ENCODE results near the gene NMUR1.
A peak's percentile ranks its signal among the peaks of the same experiment; 100 is the strongest.
"Not testable (repeated sequence)": the region's sequence is repeated elsewhere in the genome, so short reads cannot be mapped to it uniquely, and the experiment has no call there.

NMUR1 gene, protein sequence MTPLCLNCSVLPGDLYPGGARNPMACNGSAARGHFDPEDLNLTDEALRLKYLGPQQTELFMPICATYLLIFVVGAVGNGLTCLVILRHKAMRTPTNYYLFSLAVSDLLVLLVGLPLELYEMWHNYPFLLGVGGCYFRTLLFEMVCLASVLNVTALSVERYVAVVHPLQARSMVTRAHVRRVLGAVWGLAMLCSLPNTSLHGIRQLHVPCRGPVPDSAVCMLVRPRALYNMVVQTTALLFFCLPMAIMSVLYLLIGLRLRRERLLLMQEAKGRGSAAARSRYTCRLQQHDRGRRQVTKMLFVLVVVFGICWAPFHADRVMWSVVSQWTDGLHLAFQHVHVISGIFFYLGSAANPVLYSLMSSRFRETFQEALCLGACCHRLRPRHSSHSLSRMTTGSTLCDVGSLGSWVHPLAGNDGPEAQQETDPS

DNA sequence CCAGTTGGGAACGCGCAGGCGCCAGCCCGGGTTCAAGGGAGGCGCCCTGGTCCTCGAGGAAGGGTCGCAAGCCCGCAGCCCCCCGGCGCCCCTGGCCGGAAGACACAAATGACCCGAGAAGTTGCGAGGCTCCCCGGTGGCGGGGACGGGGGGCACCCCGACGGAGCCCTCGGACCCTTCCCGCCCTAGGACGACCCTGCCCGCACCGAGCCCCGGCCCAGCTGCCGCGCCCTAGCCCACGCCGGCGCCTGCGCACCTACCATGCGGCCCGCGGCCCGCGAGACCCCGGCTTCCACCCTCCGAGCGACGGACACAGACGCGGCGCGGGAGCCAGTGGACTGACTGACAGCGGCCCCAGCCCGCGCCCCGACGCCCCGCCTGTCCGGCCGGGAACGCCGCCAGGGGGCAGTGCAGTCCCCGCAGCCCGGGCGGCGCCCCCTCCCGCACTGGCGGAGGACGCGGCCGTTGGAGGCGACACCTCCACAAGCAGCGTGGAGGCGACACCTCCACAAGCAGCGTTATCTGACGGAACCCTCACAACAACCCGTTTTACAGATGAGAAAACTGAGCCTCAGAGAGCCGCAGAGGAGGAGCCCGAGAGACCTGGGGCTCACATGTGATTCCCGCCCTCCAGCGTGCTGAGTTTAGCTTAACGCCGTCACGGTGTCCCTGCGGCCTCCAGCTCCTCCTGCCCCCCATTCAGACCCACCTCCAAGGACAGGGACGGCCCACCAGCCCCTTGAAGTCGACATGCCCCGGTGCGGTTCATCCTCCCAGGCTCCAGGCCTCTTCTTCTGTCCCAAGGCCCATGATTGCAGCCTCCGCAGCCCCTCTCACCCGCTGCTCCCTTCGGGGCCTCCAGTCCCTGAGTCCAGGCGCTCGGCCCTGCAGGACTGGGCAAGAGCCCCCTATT, at the start of gene NMUR1:
NMUR1 (minus strand) TSS at position 347 of the 913 bp plus-strand sequence; CDS start at position 263, 84 bp downstream.
- DNase-seq = peak; percentile 37

DNA sequence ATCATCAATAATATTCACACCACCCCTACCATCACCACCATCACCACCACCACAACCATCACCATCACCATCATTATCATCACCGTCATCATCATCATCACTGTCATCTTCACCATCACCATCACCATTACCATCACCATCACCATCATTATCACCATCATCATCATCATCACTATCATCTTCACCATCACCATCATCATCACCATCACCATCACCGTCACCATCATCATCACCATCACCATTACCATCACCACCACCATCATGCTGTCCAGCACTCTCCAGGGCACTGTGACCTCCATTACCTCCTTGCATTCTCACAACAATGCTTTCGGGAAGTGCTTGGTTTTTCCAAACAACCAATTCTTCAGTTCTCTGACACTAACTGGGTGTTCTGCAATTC, 49.3 kb upstream of the NMUR1 start:
- no peak for DNase-seq

DNA sequence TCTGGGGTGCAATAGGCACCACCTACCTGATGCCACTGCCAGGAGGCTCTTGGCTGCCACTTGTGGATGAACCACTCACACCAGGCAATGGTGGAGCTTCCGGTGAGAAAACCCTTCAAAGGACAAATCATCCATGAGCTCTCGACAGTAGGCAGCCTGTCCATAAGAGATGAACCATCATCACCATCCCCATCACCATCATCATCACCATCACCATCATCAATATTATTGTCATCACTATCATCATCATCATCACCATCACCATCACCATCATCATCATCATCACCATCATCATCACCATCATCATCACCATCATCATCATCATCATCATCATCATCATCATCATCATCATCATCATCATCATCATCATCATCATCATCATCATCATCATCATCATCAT, 48.4 kb upstream of the NMUR1 start:
- DNase-seq = not testable (repeated sequence)

DNA sequence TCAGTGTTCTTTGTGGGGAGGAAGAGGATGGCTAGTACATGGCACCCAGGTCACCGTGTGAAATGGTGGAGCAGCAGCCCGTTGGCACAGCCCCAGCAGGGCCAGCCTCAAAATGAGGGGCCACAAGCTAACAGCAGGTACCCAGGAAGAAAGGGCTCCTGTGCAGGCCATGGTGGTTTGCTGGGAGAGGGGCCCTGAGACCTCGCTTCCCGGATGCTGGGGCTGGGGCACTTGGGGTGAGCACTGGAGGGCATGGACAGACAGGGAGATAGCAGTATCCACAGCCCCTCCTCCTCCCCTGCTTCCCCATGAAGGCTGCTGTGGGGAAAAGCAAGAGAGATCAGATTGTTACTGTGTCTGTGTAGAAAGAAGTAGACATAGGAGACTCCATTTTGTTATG, 46.2 kb upstream of the NMUR1 start:
- no peak for DNase-seq

DNA sequence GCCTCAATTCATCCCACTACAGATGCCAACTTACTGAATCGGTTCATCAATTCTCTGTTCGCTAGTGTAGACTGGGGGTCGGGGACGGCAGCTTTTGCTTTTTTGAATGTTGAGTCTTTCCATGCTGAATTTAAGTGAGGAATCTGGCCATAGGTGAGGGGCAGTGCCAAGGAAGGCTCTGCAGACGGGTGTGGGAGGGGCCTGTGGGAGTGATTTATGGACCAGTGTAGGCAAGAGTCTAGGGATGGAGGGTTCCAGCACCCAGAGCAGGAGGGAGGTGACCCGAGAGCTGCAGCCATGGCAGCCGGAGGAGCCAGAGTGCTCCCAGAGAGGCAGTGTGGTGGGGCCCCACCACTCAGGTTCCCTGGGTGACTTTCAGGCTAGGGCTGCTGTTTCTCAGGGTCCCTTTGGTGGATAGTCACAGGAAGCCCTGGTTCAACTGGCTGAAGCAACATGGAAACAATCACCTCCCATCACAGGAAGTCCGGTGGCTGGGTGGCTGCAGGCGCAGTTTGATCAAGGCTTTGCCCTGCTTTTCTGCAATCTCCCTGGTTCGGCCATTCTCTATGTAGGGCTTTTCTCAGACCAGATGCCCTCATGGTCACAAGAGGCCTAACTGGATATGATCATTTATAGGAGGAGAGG, 45.5 kb upstream of the NMUR1 start:
- DNase-seq = no peak

DNA sequence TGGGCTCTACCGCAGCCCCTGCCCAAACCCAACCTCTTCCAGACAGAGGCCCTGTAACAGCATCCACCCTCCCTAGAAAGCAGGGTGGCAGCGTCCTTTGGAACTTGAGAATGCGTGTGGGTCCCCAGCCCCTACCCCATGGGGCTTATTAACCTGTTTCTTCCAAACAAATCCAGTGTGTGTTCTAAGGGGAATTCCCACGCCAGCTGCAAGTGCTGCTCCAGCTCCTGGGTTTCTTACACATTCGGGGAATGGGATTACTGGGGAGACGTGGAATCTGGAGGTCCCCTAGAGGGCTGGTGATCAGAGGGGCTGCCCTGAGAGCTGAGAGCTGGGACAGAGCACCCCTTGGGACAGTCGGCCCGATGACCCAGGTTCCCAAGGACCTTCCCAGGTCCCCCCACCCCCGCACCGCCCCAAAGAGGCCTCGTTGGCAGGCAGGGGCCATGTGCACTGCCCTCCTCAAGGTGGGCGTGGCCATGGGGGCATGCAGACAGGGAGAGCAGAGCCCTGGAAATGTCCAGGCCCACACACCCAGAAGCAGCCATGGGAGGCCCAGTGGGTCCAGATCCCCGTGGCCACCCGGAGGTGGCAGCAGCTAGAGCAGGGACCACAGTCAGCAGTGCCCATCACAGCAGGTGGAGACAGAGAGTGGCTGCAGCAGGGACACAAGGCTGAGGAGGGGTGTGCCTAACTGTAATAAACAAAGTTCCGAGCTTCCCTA, 43.6 kb upstream of the NMUR1 start:
- no peak for DNase-seq

DNA sequence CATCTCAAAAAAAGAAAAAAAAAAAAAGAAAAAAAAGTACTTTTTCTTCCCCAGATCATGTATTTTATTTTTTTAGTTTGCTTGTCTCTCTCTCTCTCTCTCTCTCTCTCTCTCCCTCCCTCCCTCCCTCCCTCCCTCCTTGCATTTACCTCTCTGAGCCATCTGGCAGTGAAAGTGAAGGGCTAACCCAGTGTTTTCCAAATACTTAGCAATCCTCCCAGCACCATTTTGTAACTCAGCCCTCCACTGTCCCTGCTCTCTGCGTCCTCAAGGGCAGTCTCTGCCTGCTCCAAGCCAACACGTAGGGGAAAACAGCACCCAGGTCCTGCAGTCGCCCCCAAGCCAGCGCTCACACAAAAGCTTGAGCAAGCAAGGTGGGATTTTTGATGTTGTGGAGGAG, 42.9 kb upstream of the NMUR1 start:
- DNase-seq = no peak

DNA sequence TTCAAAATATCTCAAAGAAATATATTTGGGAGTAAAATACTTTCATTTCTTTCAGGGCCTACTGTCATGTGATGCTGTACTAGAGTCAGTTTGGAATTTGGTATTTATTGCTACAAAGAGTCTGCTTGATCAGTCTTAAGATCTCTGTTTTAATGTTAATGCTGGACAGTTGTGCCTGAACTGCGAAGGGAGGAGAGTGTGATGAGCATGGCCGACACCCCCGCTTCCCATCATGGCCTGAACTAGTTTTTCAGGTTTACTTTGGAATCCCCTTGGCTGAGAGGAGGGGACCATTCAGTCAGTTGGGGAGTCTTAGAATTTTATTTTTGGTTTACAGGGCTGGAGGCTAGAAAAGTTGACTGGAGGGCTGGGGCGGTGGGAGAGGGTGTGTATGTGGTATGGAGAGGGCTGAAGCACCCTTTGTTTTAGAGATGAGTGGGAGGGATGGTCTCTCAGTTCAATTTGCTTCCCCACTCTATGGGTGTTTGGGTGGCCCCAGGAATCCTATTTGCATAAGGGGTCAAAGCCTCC, 41.5 kb upstream of the NMUR1 start:
- no peak for DNase-seq

DNA sequence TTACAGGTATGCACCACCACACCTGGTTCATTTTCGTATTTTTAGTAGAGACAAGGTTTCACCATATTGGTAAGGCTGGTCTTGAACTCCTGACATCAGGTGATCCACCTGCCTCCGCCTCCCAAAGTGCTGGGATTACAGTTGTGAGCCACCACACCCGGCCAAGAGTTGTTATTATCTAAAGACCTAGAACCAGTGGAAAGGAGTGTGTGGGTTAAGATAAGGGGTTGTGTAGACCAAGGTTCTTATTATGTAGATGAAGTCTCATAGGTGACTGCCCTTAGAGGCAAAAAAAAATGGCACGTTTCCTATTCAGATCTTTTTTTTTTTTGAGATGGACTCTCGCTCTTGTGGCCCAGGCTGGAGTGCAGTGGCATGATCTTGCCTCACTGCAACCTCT, 40.7 kb upstream of the NMUR1 start:
- not testable (repeated sequence) for DNase-seq

DNA sequence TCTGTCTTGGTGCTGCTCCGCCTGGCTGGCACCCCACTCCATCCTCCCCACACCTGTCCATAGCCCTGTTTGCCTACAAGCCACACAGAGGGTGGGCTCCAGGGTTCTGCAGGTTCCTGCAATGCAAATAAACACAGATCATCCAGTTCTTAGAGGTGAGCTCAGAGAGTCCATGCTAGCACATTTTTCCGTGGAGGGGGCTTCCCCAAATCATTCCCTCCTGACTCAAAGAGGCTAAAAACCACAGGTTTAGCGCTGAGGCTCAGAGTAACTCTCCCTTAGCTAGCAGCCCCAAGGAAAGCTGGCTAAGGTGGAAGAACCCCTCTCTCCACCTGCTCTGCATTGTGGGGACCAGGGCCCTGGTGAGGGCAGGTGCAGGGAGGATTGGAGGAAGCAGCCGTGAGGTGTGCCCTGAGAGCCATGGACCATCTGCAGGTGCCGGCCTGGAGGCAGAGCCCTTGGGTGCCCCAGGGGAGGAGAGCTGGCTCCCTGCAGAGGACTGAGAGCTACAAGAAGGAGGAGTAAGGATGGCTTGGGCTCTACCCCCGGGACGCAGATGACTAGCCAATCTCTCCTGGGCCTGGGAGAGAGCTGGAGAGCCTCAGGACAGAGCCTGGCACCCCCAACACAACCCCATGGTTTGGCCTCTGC, 38.7 kb upstream of the NMUR1 start:
- DNase-seq = no peak

DNA sequence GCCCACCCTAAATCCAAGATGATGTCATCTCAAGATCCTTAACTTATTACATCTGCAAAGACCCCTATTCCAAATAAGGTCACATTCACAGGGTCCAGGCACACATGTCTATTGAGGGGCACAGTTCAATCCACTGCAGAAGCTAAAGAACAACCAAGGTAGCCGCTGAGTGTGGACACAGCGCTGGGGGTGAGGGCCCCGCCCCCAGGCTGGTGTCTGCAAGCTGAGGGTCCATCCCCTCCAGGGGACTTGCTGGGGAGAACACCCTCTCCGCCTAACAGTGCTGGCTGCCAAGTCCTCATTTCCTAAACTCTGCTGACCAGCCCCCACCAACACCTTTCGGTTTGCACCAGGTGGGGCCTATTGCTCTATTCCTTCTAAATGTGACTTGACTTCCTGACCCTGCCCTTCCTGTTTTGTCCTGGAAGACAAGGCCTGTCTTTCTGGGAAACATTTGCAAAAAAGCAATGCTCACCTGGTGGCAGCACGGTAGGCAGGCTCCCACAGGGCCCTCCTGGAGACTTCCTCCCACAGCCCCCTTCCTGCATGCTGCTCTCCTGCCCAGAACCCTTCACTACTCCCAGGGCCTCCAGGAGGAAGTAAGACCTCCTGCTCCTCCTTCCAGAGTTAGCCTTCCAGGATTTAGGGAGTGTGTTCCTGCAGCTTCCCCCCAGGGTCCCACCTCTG, 38.0 kb upstream of the NMUR1 start:
- DNase-seq = no peak

DNA sequence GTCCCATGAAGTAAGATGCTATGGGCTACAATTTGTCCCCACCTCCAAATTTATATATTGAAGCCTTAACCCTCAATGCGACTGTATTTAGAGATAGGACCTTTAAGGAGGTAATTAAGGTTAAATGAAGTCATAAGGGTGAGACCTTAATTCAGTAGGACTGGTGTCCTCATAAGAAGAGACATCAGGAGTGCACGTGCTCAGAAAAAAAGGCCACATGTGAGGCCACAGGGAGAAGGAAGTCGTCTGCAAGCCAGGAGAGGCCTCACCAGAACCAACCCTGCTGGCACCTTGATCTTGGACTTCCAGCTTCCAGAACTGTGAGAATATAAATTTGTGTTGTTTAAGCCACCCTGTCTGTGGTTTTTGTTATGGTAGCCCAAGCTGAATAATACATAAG, 36.9 kb upstream of the NMUR1 start:
- no peak for DNase-seq

DNA sequence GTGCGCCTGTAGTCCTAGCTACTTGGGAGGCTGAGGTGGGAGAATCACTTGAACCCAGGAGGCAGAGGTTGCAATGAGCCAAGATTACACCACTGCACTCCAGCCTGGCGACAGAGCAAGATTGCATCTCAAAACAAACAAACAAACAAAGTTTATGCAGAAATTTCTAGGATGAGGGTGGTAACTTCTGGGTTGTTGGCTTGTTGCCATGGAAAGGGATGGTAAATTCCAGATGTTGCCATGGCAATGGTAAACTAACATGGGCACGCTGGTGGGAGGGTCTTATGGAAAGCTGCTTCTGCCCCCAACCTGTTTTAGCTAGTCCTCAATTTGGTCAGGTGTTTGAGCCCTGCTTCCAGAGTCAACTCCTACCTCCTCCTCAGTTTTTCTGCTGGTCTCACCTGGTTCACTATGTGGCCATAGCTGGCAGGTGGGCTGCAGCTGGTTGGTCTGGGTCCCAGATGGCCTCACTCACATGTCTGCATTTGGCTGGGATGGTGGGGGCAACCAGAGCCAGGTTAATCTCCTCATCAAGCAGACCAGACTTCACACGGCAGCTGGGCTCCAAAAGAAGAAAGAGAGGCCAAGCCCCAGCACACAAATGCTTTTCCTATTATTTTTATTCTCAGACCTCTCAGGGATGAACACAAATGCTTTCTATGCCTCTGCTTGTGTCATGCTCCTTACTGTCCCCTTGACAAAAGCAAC, 35.8 kb upstream of the NMUR1 start:
- DNase-seq = no peak

DNA sequence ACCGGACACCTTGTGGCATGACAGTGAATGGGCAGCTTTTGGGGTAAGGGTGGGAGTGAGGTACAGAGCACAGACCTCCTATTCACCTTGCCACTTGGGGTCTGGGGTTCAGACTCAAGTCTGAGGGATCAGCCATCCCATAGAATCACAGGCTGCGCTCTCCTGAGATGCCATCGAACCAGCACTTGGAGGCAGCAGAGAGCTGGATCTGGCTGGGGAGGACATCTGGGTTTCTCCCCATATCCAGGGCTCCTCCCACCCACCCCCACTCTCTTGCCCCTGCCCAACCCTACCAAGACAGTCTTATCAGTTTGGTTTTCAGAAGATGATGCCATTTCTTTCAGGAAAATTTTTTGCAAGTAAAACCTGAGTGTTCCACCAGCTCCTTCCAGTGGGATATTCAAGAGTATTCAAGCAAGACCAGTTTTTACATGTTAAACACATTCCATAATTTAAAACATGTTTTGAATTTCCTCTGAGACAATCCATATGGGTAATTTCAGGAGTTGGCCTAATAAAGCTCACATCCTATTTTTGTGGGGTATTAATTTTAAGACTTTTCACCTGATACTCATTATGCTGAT, 33.2 kb upstream of the NMUR1 start:
- DNase-seq = peak; percentile 37

DNA sequence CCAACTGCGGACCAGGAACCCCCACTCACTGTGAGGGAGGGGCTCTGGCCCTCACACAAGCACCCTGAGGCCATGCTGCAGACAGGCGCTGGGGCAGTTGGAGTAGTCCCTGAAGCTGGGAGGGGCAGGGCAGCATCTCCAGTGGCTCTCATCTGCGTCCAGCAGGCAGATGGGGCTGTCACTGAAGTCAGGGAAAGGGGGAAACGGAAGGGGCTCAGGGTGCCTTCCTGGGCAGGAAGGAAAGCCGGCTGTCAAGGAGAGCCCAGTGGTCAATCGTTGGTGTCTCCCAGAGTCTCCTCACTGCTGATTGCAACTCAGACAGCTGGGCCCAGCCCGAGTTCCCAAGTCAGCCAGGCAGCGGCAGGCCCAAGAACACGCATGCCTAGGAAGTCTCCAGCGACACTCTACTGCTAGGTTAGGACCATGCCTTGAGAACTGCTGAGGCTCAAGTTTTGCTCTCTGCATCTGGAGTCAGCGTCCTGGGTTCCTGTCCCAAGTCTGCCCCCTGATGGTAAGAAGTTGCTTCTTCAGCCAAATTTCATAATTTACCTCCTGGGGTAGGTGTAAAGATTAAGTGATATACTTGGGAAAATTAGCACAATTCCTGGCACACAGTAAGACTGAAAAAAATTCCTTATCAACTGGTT, 27.4 kb upstream of the NMUR1 start:
- peak; percentile 26 for DNase-seq

DNA sequence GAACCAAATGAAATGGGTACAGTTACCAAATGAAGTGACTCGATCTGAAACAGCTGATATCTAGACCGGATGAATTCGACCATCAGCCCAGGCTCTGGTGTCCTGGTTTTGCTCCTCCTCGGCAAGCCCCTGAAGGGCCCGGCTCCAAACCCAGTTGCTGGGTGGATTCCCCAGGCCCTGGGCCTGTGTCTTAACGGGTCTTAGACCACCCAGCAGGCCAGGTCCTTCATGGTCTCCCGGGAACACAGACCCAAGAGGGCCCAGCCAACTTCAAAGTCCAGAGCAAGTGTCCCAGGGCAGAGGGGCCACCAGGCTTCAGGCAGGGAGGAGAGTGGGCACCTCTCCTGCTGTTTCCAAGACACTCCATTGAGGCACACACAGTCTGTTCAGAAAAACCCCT, 26.7 kb upstream of the NMUR1 start:
- DNase-seq = no peak

DNA sequence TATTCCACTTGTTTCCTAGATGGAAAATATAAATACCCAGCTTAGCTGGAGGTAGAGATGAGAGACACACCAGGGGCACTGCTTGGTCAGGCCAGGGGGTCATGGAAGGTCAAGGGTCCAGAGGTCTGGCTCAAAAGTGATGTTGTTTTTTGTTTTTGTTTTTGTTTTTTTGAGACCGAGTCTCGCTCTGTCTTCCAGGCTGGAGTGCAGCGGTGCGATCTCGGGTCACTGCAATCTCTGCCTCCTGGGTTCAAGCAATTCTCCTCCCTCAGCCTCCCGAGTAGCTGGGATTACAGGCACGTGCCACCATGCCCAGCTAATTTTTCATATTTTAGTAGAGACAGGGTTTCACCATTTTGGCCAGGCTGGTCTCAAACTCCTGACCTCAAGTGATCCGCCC, 26.3 kb upstream of the NMUR1 start:
- not testable (repeated sequence) for DNase-seq

DNA sequence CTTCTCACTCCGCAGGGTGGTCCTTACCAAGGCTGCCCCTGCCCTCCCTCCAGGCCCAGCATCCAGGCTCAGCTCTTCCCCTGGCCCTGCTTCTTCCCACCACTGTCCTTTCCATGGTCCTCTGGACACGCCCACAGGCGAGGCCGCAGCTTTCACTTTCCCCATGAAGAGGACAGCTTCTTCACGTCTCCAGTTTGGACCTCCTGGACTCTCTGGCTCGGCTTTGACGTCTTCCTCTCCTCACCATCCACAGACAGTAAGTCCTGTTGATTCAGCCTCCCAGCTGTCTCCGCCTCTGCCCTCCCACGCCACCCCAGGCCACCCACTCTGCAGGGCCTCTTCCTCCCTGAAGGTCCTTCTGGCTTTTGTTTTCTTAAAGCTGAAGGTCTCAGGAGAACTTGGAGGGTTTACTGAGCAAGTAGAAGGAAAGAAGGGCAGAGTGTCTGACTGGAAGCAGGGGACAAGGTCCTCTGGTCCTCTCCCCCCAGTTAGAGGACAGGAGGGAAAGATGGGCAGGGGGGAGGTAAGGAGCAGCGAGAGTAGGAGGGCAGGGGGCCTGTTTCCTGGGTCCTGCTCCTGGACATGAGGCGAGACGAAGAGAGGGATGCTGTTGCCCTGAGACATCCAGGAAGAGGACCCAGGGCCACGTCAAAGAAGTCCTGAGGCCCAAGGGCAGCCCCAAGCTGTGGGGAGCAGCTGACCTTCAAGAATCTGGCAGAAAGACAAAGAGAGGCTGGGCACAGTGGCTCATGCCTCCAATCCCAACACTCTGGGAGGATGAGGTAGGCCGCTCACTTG, 24.7 kb upstream of the NMUR1 start:
- DNase-seq = no peak

DNA sequence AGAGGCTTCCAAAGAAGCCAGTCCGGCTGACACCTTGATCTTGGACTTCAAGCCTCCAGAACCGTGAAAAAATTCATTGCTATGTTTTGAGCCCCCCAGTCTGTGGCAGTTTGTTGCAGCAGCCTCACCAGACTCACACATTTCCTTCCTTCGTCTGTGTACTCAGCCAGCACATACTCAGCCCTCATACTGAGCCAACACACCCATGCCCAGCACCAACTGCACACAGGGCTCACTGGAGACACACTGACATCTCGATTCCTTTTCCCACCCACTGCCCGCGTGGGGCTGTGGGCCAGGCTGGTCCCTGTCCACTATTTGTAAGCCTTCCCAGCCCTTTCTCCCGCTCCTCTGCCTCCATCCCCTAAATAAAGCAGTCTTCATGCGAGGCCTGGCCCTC, 24.1 kb upstream of the NMUR1 start:
- no peak for DNase-seq

Data from NCI-H774 (cell line).